Measurements from ENCODE around the gene DNAH10. TPM values are rescaled to one million over a fixed set of nuclear protein-coding genes. Genes with fewer than 3 reads are reported as not detected.

Gene DNAH10
- total RNA-seq, 1 experiment from 2014 or later: 0.09 TPM

- TF ChIP-seq, protein P1, sequence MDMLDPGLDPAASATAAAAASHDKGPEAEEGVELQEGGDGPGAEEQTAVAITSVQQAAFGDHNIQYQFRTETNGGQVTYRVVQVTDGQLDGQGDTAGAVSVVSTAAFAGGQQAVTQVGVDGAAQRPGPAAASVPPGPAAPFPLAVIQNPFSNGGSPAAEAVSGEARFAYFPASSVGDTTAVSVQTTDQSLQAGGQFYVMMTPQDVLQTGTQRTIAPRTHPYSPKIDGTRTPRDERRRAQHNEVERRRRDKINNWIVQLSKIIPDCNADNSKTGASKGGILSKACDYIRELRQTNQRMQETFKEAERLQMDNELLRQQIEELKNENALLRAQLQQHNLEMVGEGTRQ (CRISPR knock-in tag; IDR thresholded peaks at IDR 0.05): no peak
Observed at GRCh38 chr12:123967121-123967586, 205.1 kb downstream of the DNAH10 start (continued).

- Mint-ChIP-seq H3K36me3 (peaks cover 12% of the 10 kb centered on the region), H3K27ac (peak overlapping the region; percentile 44; the same call in 1 of the 2 replicates), H3K4me3 (peak overlapping the region; percentile 60), H3K4me1 (peaks cover 23% of the 10 kb centered on the region), H3K9me3 (no peaks in the 10 kb centered on the region), H3K27me3 (ENCODE audit: low read depth) (peaks cover 81% of the 10 kb centered on the region)
- ChIA-PET POLR2A (no interaction called here), CTCF (interaction anchor here (0.9 to 1.3 kb wide), 3 partner anchors 33 to 428 kb away, joined by 3 to 7 read pairs (median 3); no protein-coding TSS in a partner anchor)
- no peak for ATAC-seq
- no peak for DNase-seq (ENCODE audit: low spot score)
- TF ChIP-seq SMAD3 (CRISPR knock-in tag; IDR thresholded peaks at IDR 0.05; ENCODE audit: borderline replicate concordance) (no peak), ELF4 (CRISPR knock-in tag; IDR thresholded peaks at IDR 0.05; ENCODE audit: low read depth) (no peak), ZNF219 (CRISPR knock-in tag; IDR thresholded peaks at IDR 0.05; ENCODE audit: borderline replicate concordance) (no peak), ATF1 (CRISPR knock-in tag; IDR thresholded peaks at IDR 0.05) (no peak), JUN (CRISPR knock-in tag; IDR thresholded peaks at IDR 0.05) (no peak), ZSCAN18 (CRISPR knock-in tag; IDR thresholded peaks at IDR 0.05) (no peak), CDX4 (CRISPR knock-in tag; IDR thresholded peaks at IDR 0.05; ENCODE audit: borderline replicate concordance) (no peak), ZBTB43 (CRISPR knock-in tag; IDR thresholded peaks at IDR 0.05) (no peak)
Observed at GRCh38 chr12:123971449-123971769, 209.3 kb downstream of the DNAH10 start.

- POLR2A ChIA-PET: no interaction called here
- no peak for TF ChIP-seq ATF6 (CRISPR knock-in tag; IDR thresholded peaks at IDR 0.05)
- TF ChIP-seq RELA (CRISPR knock-in tag; IDR thresholded peaks at IDR 0.05; ENCODE audit: borderline replicate concordance): peak; percentile 60; the same call in 1 of the 2 replicates
- TF ChIP-seq NR2C2 (CRISPR knock-in tag; IDR thresholded peaks at IDR 0.05): no peak
- TF ChIP-seq, protein P2, sequence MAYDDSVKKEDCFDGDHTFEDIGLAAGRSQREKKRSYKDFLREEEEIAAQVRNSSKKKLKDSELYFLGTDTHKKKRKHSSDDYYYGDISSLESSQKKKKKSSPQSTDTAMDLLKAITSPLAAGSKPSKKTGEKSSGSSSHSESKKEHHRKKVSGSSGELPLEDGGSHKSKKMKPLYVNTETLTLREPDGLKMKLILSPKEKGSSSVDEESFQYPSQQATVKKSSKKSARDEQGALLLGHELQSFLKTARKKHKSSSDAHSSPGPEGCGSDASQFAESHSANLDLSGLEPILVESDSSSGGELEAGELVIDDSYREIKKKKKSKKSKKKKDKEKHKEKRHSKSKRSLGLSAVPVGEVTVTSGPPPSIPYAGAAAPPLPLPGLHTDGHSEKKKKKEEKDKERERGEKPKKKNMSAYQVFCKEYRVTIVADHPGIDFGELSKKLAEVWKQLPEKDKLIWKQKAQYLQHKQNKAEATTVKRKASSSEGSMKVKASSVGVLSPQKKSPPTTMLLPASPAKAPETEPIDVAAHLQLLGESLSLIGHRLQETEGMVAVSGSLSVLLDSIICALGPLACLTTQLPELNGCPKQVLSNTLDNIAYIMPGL (CRISPR knock-in tag; IDR thresholded peaks at IDR 0.05): no peak; the same call in 1 of the 2 replicates
- TF ChIP-seq ZNF423 (CRISPR knock-in tag; IDR thresholded peaks at IDR 0.05): peak; percentile 88
- TF ChIP-seq CREB1 (CRISPR knock-in tag; IDR thresholded peaks at IDR 0.05): peak; percentile 55; the same call in 1 of the 2 replicates
- no peak for TF ChIP-seq NR3C1 (CRISPR knock-in tag; conservative IDR thresholded peaks at IDR 0.05; ENCODE audit: low read depth)
- TF ChIP-seq PRRX2 (CRISPR knock-in tag; IDR thresholded peaks at IDR 0.05): no peak
- peak; percentile 81; the same call in 1 of the 2 replicates for TF ChIP-seq FOXK1 (CRISPR knock-in tag; IDR thresholded peaks at IDR 0.05)
- peak; percentile 82 for TF ChIP-seq FOXP1 (CRISPR knock-in tag; IDR thresholded peaks at IDR 0.05; ENCODE audit: borderline replicate concordance)
- no peak for TF ChIP-seq TCF7 (CRISPR knock-in tag; IDR thresholded peaks at IDR 0.05; ENCODE audit: low read depth)
- no peak for TF ChIP-seq IRF2 (CRISPR knock-in tag; IDR thresholded peaks at IDR 0.05; ENCODE audit: borderline replicate concordance, low read depth)
- TF ChIP-seq CTCF (IDR thresholded peaks at IDR 0.05): no peak
- TF ChIP-seq NR1H2 (CRISPR knock-in tag; IDR thresholded peaks at IDR 0.05): no peak
Observed at GRCh38 chr12:123971770-123972456, 209.8 kb downstream of the DNAH10 start.

More at GRCh38 chr12:123971770-123972456, 209.8 kb downstream of the DNAH10 start:
- CTCF ChIA-PET: interaction anchor here (0.6 to 1.3 kb wide), 5 partner anchors 33 to 428 kb away, joined by 3 to 7 read pairs (median 3); no protein-coding TSS in a partner anchor
- Mint-ChIP-seq H3K27ac (peak overlapping the region; percentile 44; the same call in 1 of the 2 replicates), H3K4me1 (peaks cover 23% of the 10 kb centered on the region), H3K4me3 (peak overlapping the region; percentile 60), H3K9me3 (no peaks in the 10 kb centered on the region), H3K36me3 (peaks cover 14% of the 10 kb centered on the region), H3K27me3 (ENCODE audit: low read depth) (peaks cover 81% of the 10 kb centered on the region)
- ATAC-seq (peak; percentile 54), DNase-seq (ENCODE audit: low spot score) (peak; percentile 85)
